ENCODE results near the gene PCGF6. TPM values are rescaled to one million over a fixed set of nuclear protein-coding genes. Genes with fewer than 3 reads are reported as not detected.

The PCGF6 gene
- polyA plus RNA-seq, 2 donors = 4.2 to 4.8 TPM

DNA sequence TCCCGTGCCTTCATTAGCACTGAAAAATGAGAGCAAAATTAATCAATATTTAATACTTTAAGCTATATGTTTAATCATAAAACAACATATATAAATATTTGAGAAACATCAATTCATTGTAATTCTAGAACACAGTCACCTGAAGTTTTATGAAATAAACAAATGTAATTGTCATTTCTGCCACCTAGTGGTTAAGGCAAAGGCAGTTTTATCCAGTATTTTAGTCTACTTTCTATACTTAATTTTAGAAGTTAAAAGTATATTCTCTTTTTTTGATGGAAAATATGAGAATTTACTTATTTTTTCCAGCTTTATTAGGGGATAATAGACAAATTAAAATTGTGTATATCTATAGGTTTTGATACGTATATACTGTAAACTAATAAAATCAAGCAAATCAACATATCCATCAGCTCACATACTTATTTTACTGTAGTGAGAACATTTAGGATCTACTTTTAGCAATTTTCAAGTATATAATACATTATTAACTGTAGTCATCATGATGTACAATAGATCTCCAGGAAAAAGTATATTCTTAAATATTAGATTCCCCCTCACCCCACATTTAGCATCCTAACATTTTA lies 16.9 kb downstream of the PCGF6 start:
- no peaks in the 10 kb centered on the region for H3K27me3 ChIP-seq (ENCODE audit: control insufficient read depth in 1 of 2, insufficient read depth in 2 of 2, low read length in 2 of 2)
- no peaks in the 10 kb centered on the region for H3K4me1 ChIP-seq (ENCODE audit: control insufficient read depth in 2 of 2, insufficient read depth in 2 of 2, low read length in 1 of 2)
- H3K4me3 ChIP-seq (ENCODE audit: low read depth in 1 of 2, low read length in 2 of 2) = no peak overlapping the region
- no peak overlapping the region for H3K27ac ChIP-seq (ENCODE audit: low read depth in 2 of 2, low read length in 1 of 2)
- 85 to 92% methylated on average over 2 of the region's 2 CpGs for WGBS, 2 donors
- H3K36me3 ChIP-seq (ENCODE audit: control insufficient read depth in 2 of 2, insufficient read depth in 2 of 2, low read length in 1 of 2) = peaks cover 0 to 3% of the 10 kb centered on the region in 2 donors
- H3K9me3 ChIP-seq (ENCODE audit: control insufficient read depth in 2 of 2, insufficient read depth in 1 of 2, low read depth in 1 of 2, low read length in 1 of 2) = no peaks in the 10 kb centered on the region

- WGBS, 2 donors = 85 to 91% methylated on average over 7 of the region's 7 CpGs
- Histone ChIP-seq H3K4me3 (ENCODE audit: low read depth in 1 of 2, low read length in 2 of 2) (no peak overlapping the region), H3K27me3 (ENCODE audit: control insufficient read depth in 1 of 2, insufficient read depth in 2 of 2, low read length in 2 of 2) (no peaks in the 10 kb centered on the region), H3K9me3 (ENCODE audit: control insufficient read depth in 2 of 2, insufficient read depth in 1 of 2, low read depth in 1 of 2, low read length in 1 of 2) (no peaks in the 10 kb centered on the region), H3K27ac (ENCODE audit: low read depth in 2 of 2, low read length in 1 of 2) (no peak overlapping the region), H3K4me1 (ENCODE audit: control insufficient read depth in 2 of 2, insufficient read depth in 2 of 2, low read length in 1 of 2) (no peaks in the 10 kb centered on the region), H3K36me3 (ENCODE audit: control insufficient read depth in 2 of 2, insufficient read depth in 2 of 2, low read length in 1 of 2) (no peaks in the 10 kb centered on the region)
Measured at GRCh38 chr10:103327906-103328305, 23.0 kb downstream of the PCGF6 start.

DNA sequence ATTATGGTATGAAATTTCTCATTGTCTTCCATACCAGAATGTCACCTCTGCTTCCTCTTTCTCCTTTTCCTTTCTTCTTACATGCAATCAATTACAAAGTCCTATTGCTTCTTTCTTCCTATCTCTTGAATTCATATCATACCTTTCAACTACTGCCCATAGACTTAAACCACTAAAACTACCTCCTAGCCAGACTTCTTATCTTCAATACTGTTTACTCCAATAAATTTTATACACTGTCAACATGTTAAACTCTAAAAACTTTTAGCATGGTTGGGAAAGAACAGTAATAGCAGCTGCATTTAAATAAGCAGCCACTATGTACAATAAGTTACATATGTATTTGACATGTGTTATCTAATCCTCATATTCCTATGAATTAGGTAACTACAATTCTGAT lies 34.9 kb downstream of the PCGF6 start:
- H3K27me3 ChIP-seq (ENCODE audit: control insufficient read depth in 1 of 2, insufficient read depth in 2 of 2, low read length in 2 of 2) = no peaks in the 10 kb centered on the region
- H3K4me3 ChIP-seq (ENCODE audit: low read depth in 1 of 2, low read length in 2 of 2) = no peak overlapping the region
- no peaks in the 10 kb centered on the region for H3K9me3 ChIP-seq (ENCODE audit: control insufficient read depth in 2 of 2, insufficient read depth in 1 of 2, low read depth in 1 of 2, low read length in 1 of 2)
- H3K4me1 ChIP-seq (ENCODE audit: control insufficient read depth in 2 of 2, insufficient read depth in 2 of 2, low read length in 1 of 2) = no peaks in the 10 kb centered on the region
- H3K36me3 ChIP-seq (ENCODE audit: control insufficient read depth in 2 of 2, insufficient read depth in 2 of 2, low read length in 1 of 2) = peaks cover 0 to 3% of the 10 kb centered on the region in 2 donors
- no peak overlapping the region for H3K27ac ChIP-seq (ENCODE audit: low read depth in 2 of 2, low read length in 1 of 2)

- Histone ChIP-seq H3K4me3 (ENCODE audit: low read depth in 1 of 2, low read length in 2 of 2) (no peak overlapping the region), H3K27ac (ENCODE audit: low read depth in 2 of 2, low read length in 1 of 2) (no peak overlapping the region), H3K4me1 (ENCODE audit: control insufficient read depth in 2 of 2, insufficient read depth in 2 of 2, low read length in 1 of 2) (no peaks in the 10 kb centered on the region), H3K9me3 (ENCODE audit: control insufficient read depth in 2 of 2, insufficient read depth in 1 of 2, low read depth in 1 of 2, low read length in 1 of 2) (no peaks in the 10 kb centered on the region), H3K27me3 (ENCODE audit: control insufficient read depth in 1 of 2, insufficient read depth in 2 of 2, low read length in 2 of 2) (no peaks in the 10 kb centered on the region), H3K36me3 (ENCODE audit: control insufficient read depth in 2 of 2, insufficient read depth in 2 of 2, low read length in 1 of 2) (peaks cover 0 to 5% of the 10 kb centered on the region in 2 donors)
- WGBS, 2 donors = 75 to 95% methylated on average over 1 of the region's 1 CpG
Measured at GRCh38 chr10:103310197-103310596, 40.7 kb downstream of the PCGF6 start.

GRCh38 chr10:103307594-103307993 lies 43.3 kb downstream of the PCGF6 start:
- H3K9me3 ChIP-seq (ENCODE audit: control insufficient read depth in 2 of 2, insufficient read depth in 1 of 2, low read depth in 1 of 2, low read length in 1 of 2) = no peaks in the 10 kb centered on the region
- H3K4me3 ChIP-seq (ENCODE audit: low read depth in 1 of 2, low read length in 2 of 2) = no peak overlapping the region
- no peak overlapping the region for H3K27ac ChIP-seq (ENCODE audit: low read depth in 2 of 2, low read length in 1 of 2)
- no peaks in the 10 kb centered on the region for H3K27me3 ChIP-seq (ENCODE audit: control insufficient read depth in 1 of 2, insufficient read depth in 2 of 2, low read length in 2 of 2)
- H3K36me3 ChIP-seq (ENCODE audit: control insufficient read depth in 2 of 2, insufficient read depth in 2 of 2, low read length in 1 of 2) = peaks cover 0 to 2% of the 10 kb centered on the region in 2 donors
- H3K4me1 ChIP-seq (ENCODE audit: control insufficient read depth in 2 of 2, insufficient read depth in 2 of 2, low read length in 1 of 2) = no peaks in the 10 kb centered on the region
- 91% methylated on average over 5 of the region's 5 CpGs for WGBS, 2 donors

DNA sequence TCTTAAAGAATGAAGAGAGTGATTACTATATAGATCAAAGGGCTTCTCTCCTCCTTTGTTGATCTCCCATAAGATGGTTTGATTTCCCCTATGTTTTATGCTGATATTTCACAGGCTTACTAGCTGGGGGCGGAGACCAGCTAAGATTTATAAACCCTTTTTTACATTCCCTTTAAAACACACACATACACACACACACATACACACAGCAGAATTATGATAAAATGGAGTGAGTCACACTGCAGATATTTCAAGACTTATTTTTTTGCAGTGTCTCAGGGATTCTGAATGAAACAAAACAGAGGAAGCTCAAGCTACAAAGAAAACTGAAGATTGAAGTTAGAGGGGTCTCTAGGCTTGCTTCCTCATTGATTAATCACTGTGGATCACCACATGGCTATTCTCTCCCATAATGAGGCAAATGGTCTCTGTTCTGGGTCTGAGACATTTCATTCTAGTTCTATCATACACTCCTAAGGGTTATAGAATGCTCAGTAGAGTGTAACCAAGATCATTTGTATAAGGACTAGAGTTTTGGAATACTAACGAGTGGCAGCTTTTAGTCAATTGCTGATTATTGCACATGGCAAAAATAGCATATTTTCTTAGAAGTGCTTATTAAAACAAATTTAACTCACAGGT lies 55.4 kb downstream of the PCGF6 start:
- no peak overlapping the region for H3K4me3 ChIP-seq (ENCODE audit: low read depth in 1 of 2, low read length in 2 of 2)
- 75 to 80% methylated on average over 2 of the region's 2 CpGs for WGBS, 2 donors
- H3K27ac ChIP-seq (ENCODE audit: low read depth in 2 of 2, low read length in 1 of 2) = no peak overlapping the region
- H3K27me3 ChIP-seq (ENCODE audit: control insufficient read depth in 1 of 2, insufficient read depth in 2 of 2, low read length in 2 of 2) = no peaks in the 10 kb centered on the region
- H3K36me3 ChIP-seq (ENCODE audit: control insufficient read depth in 2 of 2, insufficient read depth in 2 of 2, low read length in 1 of 2) = no peaks in the 10 kb centered on the region
- H3K9me3 ChIP-seq (ENCODE audit: control insufficient read depth in 2 of 2, insufficient read depth in 1 of 2, low read depth in 1 of 2, low read length in 1 of 2) = no peaks in the 10 kb centered on the region
- H3K4me1 ChIP-seq (ENCODE audit: control insufficient read depth in 2 of 2, insufficient read depth in 2 of 2, low read length in 1 of 2) = no peaks in the 10 kb centered on the region

DNA sequence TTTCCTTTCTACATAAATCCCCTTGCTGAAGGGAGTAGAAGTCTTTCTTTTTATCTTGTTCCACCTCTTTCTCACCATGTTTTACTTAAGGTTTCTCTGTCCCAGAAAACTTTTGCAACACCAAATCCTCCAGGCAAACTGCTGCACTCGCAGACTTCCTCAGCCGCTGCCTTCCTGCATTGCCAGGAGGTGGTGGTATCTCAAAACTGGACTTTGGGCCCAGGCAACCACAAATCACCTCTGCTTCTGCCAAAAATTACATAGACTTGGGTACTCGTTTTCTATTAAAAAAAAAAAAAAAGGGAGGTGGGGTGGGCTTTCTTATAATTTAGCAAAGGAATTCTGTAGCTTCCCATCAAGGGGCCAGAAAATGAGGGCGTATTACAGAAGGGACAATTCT lies 59.4 kb downstream of the PCGF6 start:
- no peaks in the 10 kb centered on the region for H3K27me3 ChIP-seq (ENCODE audit: control insufficient read depth in 1 of 2, insufficient read depth in 2 of 2, low read length in 2 of 2)
- H3K4me3 ChIP-seq (ENCODE audit: low read depth in 1 of 2, low read length in 2 of 2) = no peak overlapping the region
- no peaks in the 10 kb centered on the region for H3K4me1 ChIP-seq (ENCODE audit: control insufficient read depth in 2 of 2, insufficient read depth in 2 of 2, low read length in 1 of 2)
- no peaks in the 10 kb centered on the region for H3K36me3 ChIP-seq (ENCODE audit: control insufficient read depth in 2 of 2, insufficient read depth in 2 of 2, low read length in 1 of 2)
- H3K9me3 ChIP-seq (ENCODE audit: control insufficient read depth in 2 of 2, insufficient read depth in 1 of 2, low read depth in 1 of 2, low read length in 1 of 2) = no peaks in the 10 kb centered on the region
- 82 to 84% methylated on average over 4 of the region's 4 CpGs for WGBS, 2 donors
- H3K27ac ChIP-seq (ENCODE audit: low read depth in 2 of 2, low read length in 1 of 2) = no peak overlapping the region

DNA sequence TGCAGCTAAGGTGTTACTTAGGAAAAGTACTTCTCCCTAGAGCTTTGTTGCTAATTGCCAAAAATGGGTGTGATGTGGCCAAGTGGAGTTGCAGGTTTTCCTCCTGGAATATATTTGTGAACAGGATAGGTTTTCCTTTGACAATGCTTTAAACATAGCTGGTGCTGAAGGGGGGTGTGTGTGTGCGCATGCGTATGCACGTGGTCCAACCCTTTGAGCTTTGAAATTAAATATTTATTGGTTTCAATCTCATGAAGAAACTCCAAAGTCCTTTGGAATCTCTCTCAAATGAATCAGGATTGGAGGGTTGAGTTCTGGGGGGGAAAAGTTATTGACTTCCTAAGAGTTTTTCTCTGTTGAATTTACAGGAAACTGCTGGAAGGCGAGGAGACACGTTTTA lies 62.9 kb downstream of the PCGF6 start:
- H3K4me1 ChIP-seq (ENCODE audit: control insufficient read depth in 2 of 2, insufficient read depth in 2 of 2, low read length in 1 of 2) = no peaks in the 10 kb centered on the region
- 71 to 84% methylated on average over 5 of the region's 5 CpGs for WGBS, 2 donors
- no peak overlapping the region for H3K27ac ChIP-seq (ENCODE audit: low read depth in 2 of 2, low read length in 1 of 2)
- no peaks in the 10 kb centered on the region for H3K27me3 ChIP-seq (ENCODE audit: control insufficient read depth in 1 of 2, insufficient read depth in 2 of 2, low read length in 2 of 2)
- no peaks in the 10 kb centered on the region for H3K9me3 ChIP-seq (ENCODE audit: control insufficient read depth in 2 of 2, insufficient read depth in 1 of 2, low read depth in 1 of 2, low read length in 1 of 2)
- no peak overlapping the region for H3K4me3 ChIP-seq (ENCODE audit: low read depth in 1 of 2, low read length in 2 of 2)
- H3K36me3 ChIP-seq (ENCODE audit: control insufficient read depth in 2 of 2, insufficient read depth in 2 of 2, low read length in 1 of 2) = no peaks in the 10 kb centered on the region

- H3K27me3 ChIP-seq (ENCODE audit: control insufficient read depth in 1 of 2, insufficient read depth in 2 of 2, low read length in 2 of 2) = no peaks in the 10 kb centered on the region
- WGBS, 2 donors = 73 to 79% methylated on average over 11 of the region's 11 CpGs
- no peaks in the 10 kb centered on the region for H3K4me1 ChIP-seq (ENCODE audit: control insufficient read depth in 2 of 2, insufficient read depth in 2 of 2, low read length in 1 of 2)
- no peaks in the 10 kb centered on the region for H3K36me3 ChIP-seq (ENCODE audit: control insufficient read depth in 2 of 2, insufficient read depth in 2 of 2, low read length in 1 of 2)
- H3K4me3 ChIP-seq (ENCODE audit: low read depth in 1 of 2, low read length in 2 of 2) = no peak overlapping the region
- no peak overlapping the region for H3K27ac ChIP-seq (ENCODE audit: low read depth in 2 of 2, low read length in 1 of 2)
- H3K9me3 ChIP-seq (ENCODE audit: control insufficient read depth in 2 of 2, insufficient read depth in 1 of 2, low read depth in 1 of 2, low read length in 1 of 2) = peaks cover 0 to 3% of the 10 kb centered on the region in 2 donors
Measured at GRCh38 chr10:103284170-103284569, 66.8 kb downstream of the PCGF6 start.

- no peak overlapping the region for H3K27ac ChIP-seq (ENCODE audit: low read depth in 2 of 2, low read length in 1 of 2)
- no peak overlapping the region for H3K4me3 ChIP-seq (ENCODE audit: low read depth in 1 of 2, low read length in 2 of 2)
- H3K4me1 ChIP-seq (ENCODE audit: control insufficient read depth in 2 of 2, insufficient read depth in 2 of 2, low read length in 1 of 2) = peaks cover 0 to 2% of the 10 kb centered on the region in 2 donors
- 50 to 55% methylated on average over 1 of the region's 1 CpG for WGBS, 2 donors
- no peaks in the 10 kb centered on the region for H3K36me3 ChIP-seq (ENCODE audit: control insufficient read depth in 2 of 2, insufficient read depth in 2 of 2, low read length in 1 of 2)
- H3K9me3 ChIP-seq (ENCODE audit: control insufficient read depth in 2 of 2, insufficient read depth in 1 of 2, low read depth in 1 of 2, low read length in 1 of 2) = peaks cover 0 to 10% of the 10 kb centered on the region in 2 donors
- H3K27me3 ChIP-seq (ENCODE audit: control insufficient read depth in 1 of 2, insufficient read depth in 2 of 2, low read length in 2 of 2) = peaks cover 0 to 6% of the 10 kb centered on the region in 2 donors
Measured at GRCh38 chr10:103282961-103283360, 68.0 kb downstream of the PCGF6 start.

All from esophagus (tissue), 2 donors.